ENCODE measurements around the gene KIF5A.

DNA sequence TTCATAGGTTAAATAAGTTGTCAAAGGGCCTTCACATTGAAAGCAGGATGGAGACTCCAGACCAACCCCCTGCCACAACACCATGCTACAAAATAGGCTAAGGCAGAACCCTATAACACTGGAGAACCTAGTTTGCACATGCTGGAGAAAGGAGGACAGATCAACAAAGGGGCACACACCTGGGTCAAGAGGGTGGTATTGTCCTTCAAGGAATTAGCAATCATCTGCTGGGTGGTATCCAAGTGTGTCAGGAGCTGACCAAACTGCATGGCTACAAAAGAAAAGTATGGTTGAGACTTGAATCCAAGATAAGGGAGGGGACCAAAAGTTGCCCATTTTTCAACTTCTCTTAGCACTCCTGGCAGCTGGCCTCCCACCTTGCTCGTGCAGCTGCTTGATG is 18.0 kb upstream of the KIF5A start:
- TF ChIP-seq, protein P1, sequence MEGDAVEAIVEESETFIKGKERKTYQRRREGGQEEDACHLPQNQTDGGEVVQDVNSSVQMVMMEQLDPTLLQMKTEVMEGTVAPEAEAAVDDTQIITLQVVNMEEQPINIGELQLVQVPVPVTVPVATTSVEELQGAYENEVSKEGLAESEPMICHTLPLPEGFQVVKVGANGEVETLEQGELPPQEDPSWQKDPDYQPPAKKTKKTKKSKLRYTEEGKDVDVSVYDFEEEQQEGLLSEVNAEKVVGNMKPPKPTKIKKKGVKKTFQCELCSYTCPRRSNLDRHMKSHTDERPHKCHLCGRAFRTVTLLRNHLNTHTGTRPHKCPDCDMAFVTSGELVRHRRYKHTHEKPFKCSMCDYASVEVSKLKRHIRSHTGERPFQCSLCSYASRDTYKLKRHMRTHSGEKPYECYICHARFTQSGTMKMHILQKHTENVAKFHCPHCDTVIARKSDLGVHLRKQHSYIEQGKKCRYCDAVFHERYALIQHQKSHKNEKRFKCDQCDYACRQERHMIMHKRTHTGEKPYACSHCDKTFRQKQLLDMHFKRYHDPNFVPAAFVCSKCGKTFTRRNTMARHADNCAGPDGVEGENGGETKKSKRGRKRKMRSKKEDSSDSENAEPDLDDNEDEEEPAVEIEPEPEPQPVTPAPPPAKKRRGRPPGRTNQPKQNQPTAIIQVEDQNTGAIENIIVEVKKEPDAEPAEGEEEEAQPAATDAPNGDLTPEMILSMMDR (IDR thresholded peaks at IDR 0.05; ENCODE audit: insufficient read depth, low read length, poor library complexity, severe bottlenecking): no peak
- no peak for TF ChIP-seq EZH2phosphoT487 (conservative IDR thresholded peaks at IDR 0.05; ENCODE audit: low read length)

Measured in SU-DHL-6 (cell line).